MM.1S (cell line): Measurements from ENCODE around the gene FREM1.

Source experiments
- DNase-seq: peaks from one replicate; pipeline ENCODE4 v3.0.0-alpha.2; 2015
- H2AFZ ChIP-seq: fragments of 300-600 bp; sonication (generic); 2 replicates; pipeline ENCODE4 v1.6.0; 2016; ENCODE audit warnings: antibody characterized with exemption, low read length
- H3F3A ChIP-seq: fragments of 300-600 bp; sonication (generic); 2 replicates; pipeline ENCODE4 v1.6.1; 2016; ENCODE audit warnings: mild to moderate bottlenecking, antibody characterized with exemption, low read length, moderate library complexity, mixed read lengths; ENCODE audit not compliant: insufficient read depth
- H3K27ac ChIP-seq: fragments of 300-600 bp; sonication (generic); 2 replicates; pipeline ENCODE4 v1.5.1; 2016; ENCODE audit warnings: mild to moderate bottlenecking, low read length
- H3K27me3 ChIP-seq: fragments of 300-600 bp; sonication (generic); replicated peaks from 2 replicates; pipeline ENCODE4 v1.6.0; 2016; ENCODE audit warnings: low read length; ENCODE audit not compliant: insufficient read depth
- H3K36me3 ChIP-seq: fragments of 300-600 bp; sonication (generic); replicated peaks from 2 replicates; pipeline ENCODE4 v1.6.1; 2016; ENCODE audit warnings: mild to moderate bottlenecking, low read length, mixed read lengths; ENCODE audit not compliant: insufficient read depth
- H3K4me1 ChIP-seq: fragments of 300-600 bp; sonication (generic); 2 replicates; pipeline ENCODE4 v1.6.1; 2016; ENCODE audit warnings: low read length, mixed read lengths
- H3K4me2 ChIP-seq: fragments of 300-600 bp; sonication (generic); 2 replicates; pipeline ENCODE4 v1.6.0; 2016; ENCODE audit warnings: low read depth, low read length
- H3K4me3 ChIP-seq: fragments of 300-600 bp; sonication (generic); 2 replicates; pipeline ENCODE4 v1.5.1; 2016; ENCODE audit warnings: low read length, mixed read lengths
- H3K79me2 ChIP-seq: fragments of 300-600 bp; sonication (generic); 2 replicates; pipeline ENCODE4 v1.6.1; 2016; ENCODE audit warnings: mixed run types, low read length, mixed read lengths
- H3K9ac ChIP-seq: fragments of 300-600 bp; sonication (generic); 2 replicates; pipeline ENCODE4 v1.6.1; 2016; ENCODE audit warnings: low read length, mixed read lengths
- H3K9me2 ChIP-seq: fragments of 300-600 bp; sonication (generic); replicated peaks from 2 replicates; pipeline ENCODE4 v1.6.1; 2016; ENCODE audit warnings: mild to moderate bottlenecking, low read length, mixed read lengths; ENCODE audit not compliant: insufficient read depth
- H3K9me3 ChIP-seq: fragments of 300-600 bp; sonication (generic); replicated peaks from 2 replicates; pipeline ENCODE4 v1.6.1; 2016; ENCODE audit warnings: mild to moderate bottlenecking, low read length, mixed read lengths; ENCODE audit not compliant: insufficient read depth
- H4K20me1 ChIP-seq: fragments of 300-600 bp; sonication (generic); 2 replicates; pipeline ENCODE4 v1.6.1; 2016; ENCODE audit warnings: mild to moderate bottlenecking, low read length, moderate library complexity, mixed read lengths; ENCODE audit not compliant: insufficient read depth
- CTCF ChIP-seq: fragments of 300-600 bp; sonication (generic); IDR thresholded peaks from 2 replicates; pipeline ENCODE4 v1.5.1; 2016; ENCODE audit warnings: antibody characterized with exemption, low read length, mixed read lengths
- EZH2 ChIP-seq: fragments of 300-600 bp; sonication (generic); optimal IDR thresholded peaks from 2 replicates; pipeline ENCODE3; 2017; ENCODE audit warnings: low read depth, mild to moderate bottlenecking, antibody characterized with exemption, low read length, mixed read lengths
- EZH2phosphoT487 ChIP-seq: fragments of 300-600 bp; sonication (generic); IDR thresholded peaks from 2 replicates; pipeline ENCODE4 v1.6.1; 2018; ENCODE audit warnings: antibody characterized with exemption, low read length

FREM1 gene

GRCh38 chr9:14819183-14819582 lies 91.0 kb downstream of the FREM1 start:
- no peak overlapping the region for H3K4me2 ChIP-seq
- H3F3A ChIP-seq, result no peaks in the 10 kb centered on the region
- H3K9ac ChIP-seq, result no peak overlapping the region
- H3K9me3 ChIP-seq, result no peaks in the 10 kb centered on the region
- no peaks in the 10 kb centered on the region for H3K9me2 ChIP-seq
- H3K79me2 ChIP-seq, result no peaks in the 10 kb centered on the region
- H3K4me1 ChIP-seq, result no peaks in the 10 kb centered on the region
- DNase-seq, result no peak
- H4K20me1 ChIP-seq, result no peaks in the 10 kb centered on the region
- no peak overlapping the region for H3K27ac ChIP-seq
- no peaks in the 10 kb centered on the region for H3K27me3 ChIP-seq
- H3K36me3 ChIP-seq, result no peaks in the 10 kb centered on the region
- H3K4me3 ChIP-seq, result no peak overlapping the region
- H2AFZ ChIP-seq, result no peak overlapping the region
- TF ChIP-seq EZH2phosphoT487, result no peak
- TF ChIP-seq EZH2, result no peak
- TF ChIP-seq CTCF, result no peak

- H3K36me3 ChIP-seq, result no peaks in the 10 kb centered on the region
- no peaks in the 10 kb centered on the region for H3K9me3 ChIP-seq
- no peaks in the 10 kb centered on the region for H3F3A ChIP-seq
- H4K20me1 ChIP-seq, result no peaks in the 10 kb centered on the region
- H3K27ac ChIP-seq, result no peak overlapping the region
- TF ChIP-seq EZH2, result no peak
- TF ChIP-seq CTCF, result no peak
- TF ChIP-seq EZH2phosphoT487, result no peak
- H3K9me2 ChIP-seq, result no peaks in the 10 kb centered on the region
- no peaks in the 10 kb centered on the region for H3K4me1 ChIP-seq
- no peak overlapping the region for H3K9ac ChIP-seq
- H3K27me3 ChIP-seq, result no peaks in the 10 kb centered on the region
- H3K4me2 ChIP-seq, result no peak overlapping the region
- no peaks in the 10 kb centered on the region for H3K79me2 ChIP-seq
- DNase-seq, result no peak
- no peak overlapping the region for H3K4me3 ChIP-seq
- no peak overlapping the region for H2AFZ ChIP-seq
These were observed 96.0 kb downstream of the FREM1 start for GRCh38 chr9:14814249-14814628.

- DNase-seq, result no peak
- Histone ChIP-seq H3K27me3 (no peaks in the 10 kb centered on the region), H3K9me2 (no peaks in the 10 kb centered on the region), H3K79me2 (no peaks in the 10 kb centered on the region), H3K27ac (no peak overlapping the region), H3K4me1 (no peaks in the 10 kb centered on the region), H3F3A (no peaks in the 10 kb centered on the region), H3K4me3 (no peak overlapping the region), H4K20me1 (no peaks in the 10 kb centered on the region), H2AFZ (no peak overlapping the region), H3K9ac (no peak overlapping the region), H3K36me3 (no peaks in the 10 kb centered on the region), H3K9me3 (no peaks in the 10 kb centered on the region), H3K4me2 (no peak overlapping the region)
- TF ChIP-seq CTCF, result no peak
- TF ChIP-seq EZH2, result no peak
- no peak for TF ChIP-seq EZH2phosphoT487
These were observed 96.6 kb downstream of the FREM1 start for GRCh38 chr9:14813336-14814248.
